Adrenal gland (tissue), 12 donors: ENCODE data around the gene PDE6D. TPM values are rescaled to one million over a fixed set of nuclear protein-coding genes. Genes with fewer than 3 reads are reported as not detected.
A peak's percentile ranks its signal among the peaks of the same experiment; 100 is the strongest.

Experiments
- DNase-seq, 7 donors: peaks; one replicate each; pipeline ENCODE4 v3.0.0-alpha.2; 2019 to 2020
- H3K27ac ChIP-seq, 5 donors: fragments of 200-600 bp; sonication (generic) in 4 of 5; 1 replicate in 3 of 5; 2 replicates in 2 of 5; pipeline versions ENCODE4 v1.5.1 to v1.8.0; 2016 to 2020; ENCODE audit warnings: mild to moderate bottlenecking in 1 of 5
- H3K27me3 ChIP-seq: fragments of 200-600 bp; 2 replicates; pipeline ENCODE4 v1.8.0; 2021
- H3K36me3 ChIP-seq, 2 donors: fragments of 200-600 bp; replicated peaks in 1 of 2; 1 replicate in 1 of 2; 2 replicates in 1 of 2; pipeline versions ENCODE4 v1.5.1 to v1.8.0; 2018 to 2022
- H3K4me1 ChIP-seq, 2 donors: fragments of 200-600 bp; replicated peaks in 1 of 2; 1 replicate in 1 of 2; 2 replicates in 1 of 2; pipeline versions ENCODE4 v1.5.1 to v1.8.0; 2018 to 2021
- H3K4me3 ChIP-seq, 4 donors: fragments of 200-600 bp; sonication (generic) in 3 of 4; one replicate each; pipeline ENCODE4 v1.5.1; 2016 to 2018
- H3K9me3 ChIP-seq, 3 donors: fragments of 200-600 bp; sonication (generic) in 1 of 3; replicated peaks in 1 of 3; 1 replicate in 2 of 3; 2 replicates in 1 of 3; pipeline versions ENCODE4 v1.5.1 to v1.8.0; 2016 to 2021
- POLR2A ChIP-seq, 2 donors: fragments of 450-650 bp; IDR thresholded peaks; one replicate each; pipeline ENCODE4 v1.6.1; 2017; ENCODE audit warnings: antibody characterized with exemption in 2 of 2, mild to moderate bottlenecking in 2 of 2, moderate library complexity in 1 of 2
- WGBS, 4 donors: extraction: QIAGEN DNeasy Blood & Tissue Kit in 2 of 4; methylation state at CpG; one replicate each; pipeline versions ENCODE4 v1.1.5 to v1.1.7; 2013 to 2017; 5-methylcytosine and 5-hydroxymethylcytosine counted together
- intact Hi-C, 2 donors: fragments of 100-400 bp; cut with DNase I; formaldehyde crosslinking; loops; one replicate each; pipeline versions ENCODE4 v1.14.1 to v1.15.0; 2022 to 2023
- polyA plus RNA-seq, 3 donors: library from polyadenylated mRNA; stranded (reverse); fragments of 200-250 nt in 2 of 3; fragments of 350-450 nt in 1 of 3; fragmentation: Illumina TruSeq in 1 of 3; extraction: RNeasy Lipid Tissue Mini Kit (QIAGEN cat#74804) in 1 of 3; gene quantifications; one replicate each; pipeline ENCODE4 v1.2.3, GENCODE V29; 2013 to 2014
- total RNA-seq, 9 donors: library from RNA; depleted of rRNA in 4 of 9; stranded (reverse); fragments of >200 nt in 4 of 9; fragments of 120-200 nt in 1 of 9; fragmentation: NEBNext Ultra II Directional in 1 of 9; extraction: Animal tissue kit (Norgen Biotek cat#: 25700) in 1 of 9; gene quantifications; one replicate each; pipeline versions ENCODE4 v1.1.0 to v1.2.4, GENCODE V29; 2013 to 2023
- TF ChIP-seq, protein P1 (sequence below), 6 experiments: fragments of 450-650 bp in 4 of 6; fragments of 200-600 bp in 2 of 6; sonication (generic) in 1 of 6; IDR thresholded peaks; 1 replicate in 5 of 6; 2 replicates in 1 of 6; pipeline versions ENCODE4 v1.5.1 to v1.8.0; 2016 to 2021; ENCODE audit warnings: antibody characterized with exemption in 6 of 6, mild to moderate bottlenecking in 2 of 6, moderate library complexity in 1 of 6
- donor health status: healthy with polysubstance abuse.
- donor health status: Bipolar disorder and iron deficiency.
- donor health status: DM: yes; HTN: yes; CAD: no.
- donor health status: DM: no; HTN: no; CAD: no.
- donor health status: DM: no; HTN: no; CAD: no.
- donor health status: DM: yes; HTN: yes; CAD: no.

The PDE6D gene
- total and polyA plus RNA-seq, 12 donors: 27.5 to 65.3 (median 42.9) TPM

DNA sequence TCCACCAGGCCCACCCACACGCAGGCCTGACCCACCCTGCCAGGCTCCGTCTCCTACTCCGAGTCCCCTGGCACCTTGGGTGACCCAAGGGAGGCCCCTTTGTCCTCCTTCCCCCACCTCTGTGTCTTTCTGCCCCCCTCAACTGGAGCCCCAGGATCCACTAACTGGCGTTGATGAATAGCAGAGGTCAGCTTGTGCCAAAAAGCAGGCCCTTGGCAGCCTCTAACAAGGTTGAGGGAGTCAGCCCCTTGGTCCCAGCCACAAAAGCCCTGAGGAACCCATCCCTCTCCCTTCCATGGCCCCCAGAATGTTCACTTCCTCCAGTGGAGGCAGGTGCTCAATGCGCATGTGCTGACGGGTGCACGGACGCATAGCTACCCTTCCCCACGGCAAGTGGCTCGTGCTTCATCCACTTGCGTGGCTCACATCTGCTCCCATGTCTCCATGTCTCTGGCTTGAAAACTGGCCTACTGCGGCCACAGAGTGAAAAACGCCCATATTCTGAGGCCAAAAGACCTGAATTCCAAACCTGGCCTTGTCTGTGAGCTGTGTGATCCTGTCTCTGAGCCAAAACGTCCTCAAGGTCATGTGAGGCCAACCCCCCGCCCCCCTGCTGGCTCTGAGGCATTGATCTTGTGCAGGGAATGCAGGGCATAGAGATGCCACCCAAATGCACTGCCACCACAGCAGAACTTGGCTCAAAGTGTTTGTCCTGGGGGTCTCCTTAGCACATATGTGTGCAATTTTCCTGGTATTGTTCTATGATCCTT is 91.8 kb downstream of the PDE6D start:
- Histone ChIP-seq H3K36me3 (no peaks in the 10 kb centered on the region), H3K4me1 (peaks cover 4 to 13% of the 10 kb centered on the region in 2 donors), H3K4me3 (no peak overlapping the region), H3K9me3 (no peaks in the 10 kb centered on the region), H3K27me3 (no peaks in the 10 kb centered on the region), H3K27ac (peak overlapping the region in 2 of 5 donors; percentile 34 to 72)
- TF ChIP-seq, protein P1, sequence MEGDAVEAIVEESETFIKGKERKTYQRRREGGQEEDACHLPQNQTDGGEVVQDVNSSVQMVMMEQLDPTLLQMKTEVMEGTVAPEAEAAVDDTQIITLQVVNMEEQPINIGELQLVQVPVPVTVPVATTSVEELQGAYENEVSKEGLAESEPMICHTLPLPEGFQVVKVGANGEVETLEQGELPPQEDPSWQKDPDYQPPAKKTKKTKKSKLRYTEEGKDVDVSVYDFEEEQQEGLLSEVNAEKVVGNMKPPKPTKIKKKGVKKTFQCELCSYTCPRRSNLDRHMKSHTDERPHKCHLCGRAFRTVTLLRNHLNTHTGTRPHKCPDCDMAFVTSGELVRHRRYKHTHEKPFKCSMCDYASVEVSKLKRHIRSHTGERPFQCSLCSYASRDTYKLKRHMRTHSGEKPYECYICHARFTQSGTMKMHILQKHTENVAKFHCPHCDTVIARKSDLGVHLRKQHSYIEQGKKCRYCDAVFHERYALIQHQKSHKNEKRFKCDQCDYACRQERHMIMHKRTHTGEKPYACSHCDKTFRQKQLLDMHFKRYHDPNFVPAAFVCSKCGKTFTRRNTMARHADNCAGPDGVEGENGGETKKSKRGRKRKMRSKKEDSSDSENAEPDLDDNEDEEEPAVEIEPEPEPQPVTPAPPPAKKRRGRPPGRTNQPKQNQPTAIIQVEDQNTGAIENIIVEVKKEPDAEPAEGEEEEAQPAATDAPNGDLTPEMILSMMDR (IDR thresholded peaks at IDR 0.05): no peak
- TF ChIP-seq POLR2A (IDR thresholded peaks at IDR 0.05): no peak
- intact Hi-C loops: no loop called here
- whole genome bisulfite sequencing, 4 donors: 57 to 64% (median 62%) methylated on average over 13 to 15 of the region's 15 CpGs
- peak in 4 of 7 donors; percentile 45 to 68 (median 52) for DNase-seq

DNA sequence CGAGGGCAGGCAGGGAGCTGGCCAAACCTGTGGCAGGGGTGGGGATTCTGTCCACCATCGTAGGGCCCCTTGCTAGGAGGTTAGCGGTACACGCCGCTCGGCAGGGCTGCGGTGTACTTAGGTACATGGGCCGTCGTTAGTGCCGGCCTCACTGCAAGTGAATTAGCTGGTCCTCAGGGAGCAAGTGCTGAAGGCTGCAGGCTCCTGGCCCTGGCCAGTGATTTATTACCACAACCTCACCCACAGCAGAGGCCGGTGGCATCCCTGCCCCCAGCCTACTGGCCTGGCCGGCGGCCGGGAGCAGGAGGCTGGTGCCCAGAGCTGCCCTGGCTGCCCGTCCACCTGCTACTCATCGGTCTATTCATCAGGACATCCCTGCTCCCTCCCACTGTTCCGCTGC is 92.4 kb downstream of the PDE6D start:
- WGBS, 4 donors: 50 to 69% (median 61%) methylated on average over 8 to 17 of the region's 17 CpGs
- Histone ChIP-seq H3K4me3 (no peak overlapping the region), H3K27me3 (no peaks in the 10 kb centered on the region), H3K36me3 (no peaks in the 10 kb centered on the region), H3K9me3 (no peaks in the 10 kb centered on the region), H3K27ac (peak overlapping the region in 2 of 5 donors; percentile 34 to 72), H3K4me1 (peaks cover 4 to 13% of the 10 kb centered on the region in 2 donors)
- DNase-seq: peak; percentile 70 to 85 (median 80)
- TF ChIP-seq POLR2A (IDR thresholded peaks at IDR 0.05): no peak
- TF ChIP-seq, protein P1 (IDR thresholded peaks at IDR 0.05): no peak
- intact Hi-C loops: no loop called here

DNA sequence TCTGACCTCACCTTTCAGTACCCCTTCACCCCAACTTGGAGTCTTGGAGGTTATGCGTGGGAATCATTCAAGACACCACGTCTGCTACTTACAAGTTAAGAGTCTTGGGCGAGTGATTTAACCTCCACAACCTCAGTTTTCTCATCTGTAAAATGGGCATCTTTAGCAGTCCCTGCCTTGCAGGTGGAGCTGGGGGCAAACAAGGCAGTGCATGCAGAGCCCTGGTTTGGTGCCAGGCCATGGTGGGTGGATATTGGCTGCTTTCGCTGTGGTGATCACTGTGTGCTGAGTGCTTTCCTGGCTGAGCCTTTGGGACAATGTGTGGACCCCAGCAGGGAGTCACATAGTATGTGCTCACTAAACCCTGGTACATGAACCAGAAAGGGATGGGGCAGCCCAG is 93.1 kb downstream of the PDE6D start:
- peak overlapping the region in 1 of 5 donors; percentile 72 for H3K27ac ChIP-seq
- DNase-seq: no peak
- TF ChIP-seq POLR2A (IDR thresholded peaks at IDR 0.05): no peak
- TF ChIP-seq, protein P1 (IDR thresholded peaks at IDR 0.05): no peak
- no peak overlapping the region for H3K4me3 ChIP-seq
- intact Hi-C loops: no loop called here
- H3K4me1 ChIP-seq: peaks cover 4 to 13% of the 10 kb centered on the region in 2 donors
- 89 to 97% (median 93%) methylated on average over 3 to 4 of the region's 4 CpGs for WGBS, 4 donors
- no peaks in the 10 kb centered on the region for H3K27me3 ChIP-seq
- H3K9me3 ChIP-seq: no peaks in the 10 kb centered on the region
- H3K36me3 ChIP-seq: no peaks in the 10 kb centered on the region

- Histone ChIP-seq H3K27me3 (no peaks in the 10 kb centered on the region), H3K9me3 (no peaks in the 10 kb centered on the region), H3K27ac (no peak overlapping the region), H3K4me1 (peaks cover 4 to 13% of the 10 kb centered on the region in 2 donors), H3K36me3 (no peaks in the 10 kb centered on the region), H3K4me3 (no peak overlapping the region)
- TF ChIP-seq POLR2A (IDR thresholded peaks at IDR 0.05): no peak
- TF ChIP-seq, protein P1 (IDR thresholded peaks at IDR 0.05): peak in 5 of 6 experiments; percentile 24 to 53 (median 47)
- intact Hi-C loops: no loop called here
- peak in 6 of 7 donors; percentile 56 to 74 (median 64) for DNase-seq
- WGBS, 4 donors: 39 to 56% (median 52%) methylated on average over 4 to 14 of the region's 14 CpGs
Observed at GRCh38 chr2:231687133-231687852, 93.8 kb downstream of the PDE6D start.
